GM21515 (cell line): ENCODE results near the gene PGAP1.
A peak's percentile ranks its signal among the peaks of the same experiment; 100 is the strongest.

Experiments
- ATAC-seq: cut with Tn5 transposase; IDR thresholded peaks from one replicate; pipeline ENCODE4 v1.9.1; 2021; ENCODE audit not compliant: unreplicated experiment

The PGAP1 gene

DNA sequence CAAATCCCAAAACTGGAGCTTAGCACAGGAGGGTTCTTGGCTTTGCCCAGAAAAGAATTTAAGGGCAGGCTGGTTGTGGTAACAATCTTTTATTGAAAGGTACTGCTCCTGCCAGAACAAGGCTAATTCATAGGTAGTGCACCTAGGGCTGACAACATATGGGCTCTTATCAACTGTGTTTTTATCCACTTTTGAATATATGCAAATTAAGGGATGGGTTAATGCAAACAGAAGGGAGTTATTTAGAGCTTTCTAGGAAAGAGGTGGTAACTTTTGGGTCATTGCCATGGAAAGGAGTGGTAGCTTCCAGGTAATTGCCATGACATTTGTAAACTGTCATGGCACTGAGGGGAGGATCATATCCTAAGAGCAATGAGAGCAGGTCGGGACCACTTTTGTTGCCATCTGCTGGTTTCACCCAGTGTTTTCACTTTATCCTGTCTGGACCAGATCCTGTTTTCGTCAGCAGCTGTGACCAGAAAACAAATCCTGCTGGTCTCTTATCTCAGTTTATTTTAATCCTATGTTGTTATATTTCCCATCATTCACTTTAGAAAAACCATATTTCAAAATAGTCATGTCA is 118.3 kb downstream of the PGAP1 start:
- ATAC-seq, result no peak

DNA sequence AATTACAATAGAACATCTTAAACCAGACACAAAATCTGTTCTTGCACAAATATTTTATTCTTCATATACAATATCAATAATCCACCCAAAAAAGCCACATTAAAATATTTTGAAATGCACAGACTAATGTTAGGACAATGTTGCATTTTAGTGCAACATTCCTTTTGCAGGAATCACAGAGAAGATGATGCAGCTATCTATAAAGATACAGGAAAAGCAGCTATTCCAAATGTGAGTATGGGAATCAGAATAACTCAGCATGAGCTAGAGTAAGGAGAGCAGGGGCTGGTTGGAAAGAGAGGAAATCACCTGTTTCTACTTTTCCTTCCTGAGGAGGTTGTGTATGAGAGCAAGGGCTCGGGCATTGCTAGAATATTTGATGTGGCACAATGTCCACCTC is 122.1 kb downstream of the PGAP1 start:
- no peak for ATAC-seq

DNA sequence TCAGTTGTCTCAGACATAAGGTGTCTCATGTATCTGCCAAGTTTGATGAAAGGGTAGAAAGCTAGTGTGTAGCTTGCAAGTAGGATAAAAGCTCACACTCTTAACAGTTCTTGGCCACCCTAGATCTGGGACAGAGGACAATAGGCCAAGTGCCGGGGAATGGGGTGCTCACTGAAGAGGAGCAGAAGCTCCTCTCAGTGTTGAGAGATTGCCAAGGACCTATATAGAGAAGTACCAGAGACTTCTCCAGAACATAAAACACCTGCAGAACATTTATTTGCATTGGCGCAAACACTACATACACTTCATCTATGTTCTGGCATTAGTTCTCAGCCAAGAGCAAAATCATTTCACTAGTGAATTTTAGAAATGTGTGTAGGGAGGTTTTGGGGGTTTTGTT is 124.1 kb downstream of the PGAP1 start:
- no peak for ATAC-seq

DNA sequence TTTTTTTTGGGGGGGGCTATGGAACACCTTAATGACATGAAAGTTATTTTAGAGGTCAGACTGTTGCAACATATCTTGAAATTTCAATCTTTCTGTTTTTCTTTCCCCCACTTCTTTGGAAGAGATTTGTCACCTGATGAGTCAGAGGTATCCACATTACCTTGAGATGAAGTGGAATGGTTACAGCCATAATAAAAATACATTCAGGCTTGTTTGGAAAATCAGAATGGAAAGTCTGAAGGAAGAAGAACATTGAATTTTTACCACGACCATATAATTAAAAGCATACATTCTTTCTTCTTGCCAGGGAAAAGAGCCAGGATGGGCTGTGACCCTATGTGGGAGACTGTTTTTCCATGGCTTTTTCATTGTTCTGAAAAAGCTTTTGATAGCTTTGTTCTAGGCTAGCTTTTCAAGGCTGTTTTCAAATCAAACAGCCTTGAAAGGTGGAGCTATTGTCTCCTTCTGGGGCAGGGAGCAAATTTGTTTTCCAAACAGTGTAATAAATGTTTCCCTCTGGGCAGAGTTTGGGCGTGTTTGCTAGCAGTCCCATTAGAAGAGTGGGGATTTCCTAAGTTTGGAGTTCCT is 124.7 kb downstream of the PGAP1 start:
- no peak for ATAC-seq

DNA sequence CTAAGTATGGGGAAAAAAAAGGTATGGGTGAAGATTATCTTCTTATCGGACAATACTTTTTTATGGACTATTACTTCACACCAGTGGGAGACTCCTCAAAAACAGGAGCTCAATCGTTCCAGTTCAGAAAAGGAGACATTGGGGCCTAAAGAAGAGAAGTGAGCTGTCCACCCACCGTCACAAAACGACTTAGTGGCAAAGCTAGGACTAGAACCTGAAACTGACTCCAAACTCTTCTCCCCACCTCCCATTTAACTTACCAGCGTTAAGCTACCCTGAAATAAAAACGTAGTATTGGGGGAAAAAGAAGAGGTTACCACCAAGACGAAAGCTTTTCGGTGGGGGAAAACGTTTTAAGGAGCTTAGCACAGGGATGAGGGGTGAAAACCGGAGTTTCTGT is 127.5 kb downstream of the PGAP1 start:
- no peak for ATAC-seq

DNA sequence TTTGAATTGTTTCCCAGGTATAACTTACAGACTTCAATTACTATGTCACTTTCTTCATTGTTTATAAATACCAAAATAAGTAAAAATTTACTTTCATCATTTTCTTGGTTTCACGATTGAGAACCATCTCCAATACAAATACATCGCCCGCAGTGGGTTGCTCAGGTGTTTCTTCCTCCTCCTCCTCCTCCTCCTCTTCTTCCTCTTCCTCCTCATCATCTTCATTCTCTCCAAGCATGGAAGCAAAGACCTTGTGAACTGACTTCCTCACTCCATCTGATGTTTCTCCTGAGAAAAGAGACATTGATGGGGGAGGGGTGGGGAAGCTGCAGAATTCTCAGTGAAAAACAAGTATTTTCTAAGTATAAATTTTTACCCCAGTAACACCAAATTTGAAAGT is 133.6 kb downstream of the PGAP1 start:
- no peak for ATAC-seq

DNA sequence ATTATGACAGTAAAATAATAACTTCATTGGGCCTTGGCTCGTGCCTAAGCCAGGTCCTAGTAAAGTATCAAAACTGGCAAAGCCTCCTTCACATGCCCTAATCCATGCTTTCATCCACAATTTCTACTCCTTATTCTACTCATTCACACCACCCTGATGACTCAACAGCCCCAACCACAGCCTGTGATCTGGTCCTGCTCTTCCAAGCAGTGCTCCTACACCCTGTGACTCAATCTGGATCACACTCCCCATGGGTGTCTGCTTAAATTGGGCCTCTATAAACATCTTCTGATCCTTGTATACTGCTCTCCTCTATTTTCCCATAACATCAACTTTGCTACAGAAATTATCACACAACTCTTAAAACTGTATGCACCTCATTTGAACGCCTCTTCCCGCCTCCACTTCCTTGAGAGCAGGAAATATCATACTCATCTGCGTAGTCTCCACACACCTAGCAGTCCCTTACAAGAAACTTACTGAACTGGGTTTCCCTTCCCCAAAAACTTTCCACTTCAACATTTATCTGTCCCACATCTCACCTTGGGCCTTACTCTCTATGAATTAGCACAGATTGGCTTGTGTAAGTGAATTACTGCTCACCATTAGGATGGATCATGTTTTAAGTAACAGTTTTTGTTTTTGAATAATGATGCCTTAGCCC is 142.9 kb downstream of the PGAP1 start:
- ATAC-seq, result peak; percentile 51
